ENCODE measurements around the gene CCDC57.

CCDC57 gene

GRCh38 chr17:82092628-82092994 is 120.0 kb downstream of the CCDC57 start:
- no peak for DNase-seq (ENCODE audit: low read depth, low spot score)

GRCh38 chr17:82092094-82092586 is 120.5 kb downstream of the CCDC57 start:
- DNase-seq (ENCODE audit: low read depth, low spot score) = no peak

- DNase-seq (ENCODE audit: low read depth, low spot score) = no peak
Observed at GRCh38 chr17:82091264-82092066, 121.2 kb downstream of the CCDC57 start.

- DNase-seq (ENCODE audit: low read depth, low spot score) = no peak
Observed at GRCh38 chr17:82090549-82091263, 121.9 kb downstream of the CCDC57 start.

- no peak for DNase-seq (ENCODE audit: low read depth, low spot score)
Observed at GRCh38 chr17:82089723-82090548, 122.7 kb downstream of the CCDC57 start.

- no peak for DNase-seq (ENCODE audit: low read depth, low spot score)
Observed at GRCh38 chr17:82088838-82089722, 123.6 kb downstream of the CCDC57 start.

GRCh38 chr17:82087961-82088837 is 124.4 kb downstream of the CCDC57 start:
- DNase-seq (ENCODE audit: low read depth, low spot score) = no peak

GRCh38 chr17:82086941-82087906 is 125.4 kb downstream of the CCDC57 start:
- DNase-seq (ENCODE audit: low read depth, low spot score) = no peak

- DNase-seq (ENCODE audit: low read depth, low spot score) = no peak
Observed at GRCh38 chr17:82085931-82086764, 126.5 kb downstream of the CCDC57 start.

- no peak for DNase-seq (ENCODE audit: low read depth, low spot score)
Observed at GRCh38 chr17:82085031-82085861, 127.4 kb downstream of the CCDC57 start.

GRCh38 chr17:82084373-82085030 is 128.1 kb downstream of the CCDC57 start:
- no peak for DNase-seq (ENCODE audit: low read depth, low spot score)

- DNase-seq (ENCODE audit: low read depth, low spot score) = no peak
Observed at GRCh38 chr17:82083533-82084359, 128.9 kb downstream of the CCDC57 start.

- no peak for DNase-seq (ENCODE audit: low read depth, low spot score)
Observed at GRCh38 chr17:82083009-82083408, 129.6 kb downstream of the CCDC57 start.

GRCh38 chr17:82082456-82082855 is 130.2 kb downstream of the CCDC57 start:
- no peak for DNase-seq (ENCODE audit: low read depth, low spot score)

- DNase-seq (ENCODE audit: low read depth, low spot score) = no peak
Observed at GRCh38 chr17:82081966-82082365, 130.7 kb downstream of the CCDC57 start.

- no peak for DNase-seq (ENCODE audit: low read depth, low spot score)
Observed at GRCh38 chr17:82081546-82081945, 131.1 kb downstream of the CCDC57 start.

Data from activated naive CD8-positive, alpha-beta T cell treated with anti-CD3 and anti-CD28 coated beads, Interleukin-2, amount 50 U/mL, for 16 hours (primary cell).